AG20443 (cell line): ENCODE measurements around the gene TEX52.
A peak's percentile ranks its signal among the peaks of the same experiment; 100 is the strongest.
"Not testable (repeated sequence)": the region's sequence is repeated elsewhere in the genome, so short reads cannot be mapped to it uniquely, and the experiment has no call there.

Experiments used
- DNase-seq: peaks from one replicate; pipeline ENCODE4 v3.0.0; 2012; ENCODE audit warnings: low spot score, mixed read lengths

Gene TEX52

DNA sequence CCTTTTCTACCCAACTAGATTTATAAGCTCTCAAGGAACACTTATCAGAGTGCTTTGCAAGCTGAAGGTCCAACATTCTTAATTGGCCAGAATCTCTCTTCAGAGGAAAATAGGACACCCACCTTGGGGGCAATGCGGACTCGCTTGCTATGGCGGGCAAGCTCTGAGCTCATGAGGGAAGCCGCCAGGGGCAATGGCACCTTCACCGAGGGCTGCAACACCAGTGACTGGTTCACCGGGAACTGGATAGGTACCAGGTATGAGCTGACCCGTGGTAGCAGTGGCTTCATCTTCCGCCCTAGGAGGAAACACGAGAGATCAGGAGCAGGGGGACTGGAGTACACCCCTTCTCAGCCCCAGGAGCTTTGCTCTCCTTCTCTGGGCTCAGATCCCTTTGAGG lies 7.4 kb upstream of the TEX52 start:
- DNase-seq = no peak

DNA sequence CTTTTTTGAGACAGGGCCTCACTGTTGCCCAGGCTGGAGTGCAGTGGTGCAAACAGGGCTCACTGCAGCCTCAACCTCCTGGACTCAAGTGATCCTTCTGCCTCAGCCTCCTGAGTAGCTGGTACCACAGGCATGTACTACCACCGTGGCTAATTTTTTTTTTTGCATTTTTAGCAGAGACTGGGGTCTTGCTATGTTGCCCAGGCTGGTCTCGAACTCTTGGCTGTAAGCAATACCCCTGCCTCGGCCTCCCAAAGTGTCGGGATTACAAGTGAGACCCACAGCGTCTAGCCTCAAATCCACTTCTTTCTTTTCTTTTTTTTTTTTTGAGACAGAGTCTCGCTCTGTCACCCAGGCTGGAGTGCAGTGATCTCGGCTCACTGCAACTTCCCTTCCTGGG lies 6.6 kb upstream of the TEX52 start:
- not testable (repeated sequence) for DNase-seq

DNA sequence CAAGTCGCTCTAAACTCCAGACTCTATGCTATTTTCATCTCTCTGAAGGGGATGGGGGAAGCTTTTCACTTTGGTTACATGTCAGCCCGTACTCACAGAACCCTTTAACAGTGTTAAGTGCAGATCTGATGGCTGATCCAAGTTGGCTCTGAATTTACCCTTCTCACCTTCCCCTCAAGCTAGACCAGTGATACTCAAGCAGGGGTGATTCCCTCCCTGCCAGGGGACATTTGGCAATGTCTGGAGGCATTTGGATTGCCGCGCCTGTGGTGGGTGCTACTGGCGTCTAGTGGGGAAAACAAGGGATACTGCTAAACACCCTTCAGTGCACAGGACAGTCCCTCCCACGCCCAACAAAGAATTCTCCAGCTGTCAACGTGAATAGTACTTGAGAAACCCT lies 6.0 kb upstream of the TEX52 start:
- DNase-seq = no peak

DNA sequence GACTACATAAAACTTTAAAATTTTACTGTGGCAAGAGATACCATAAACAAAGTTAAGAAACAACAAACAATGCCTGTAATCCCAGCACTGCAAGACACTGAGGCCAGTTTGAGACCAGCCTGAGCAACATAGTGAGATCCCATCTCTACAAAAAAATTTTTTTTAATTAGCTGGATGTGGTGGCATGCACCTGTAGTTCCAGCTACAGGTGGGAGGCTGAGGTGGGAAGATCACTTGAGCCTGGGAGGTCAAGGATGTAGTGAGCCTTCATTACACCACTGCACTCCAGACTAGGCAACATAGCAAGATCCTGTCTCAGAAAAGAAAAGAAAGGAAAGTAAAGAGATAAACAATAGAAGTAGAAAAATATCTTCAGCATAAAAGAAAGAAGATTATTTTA lies 3.3 kb upstream of the TEX52 start:
- no peak for DNase-seq

DNA sequence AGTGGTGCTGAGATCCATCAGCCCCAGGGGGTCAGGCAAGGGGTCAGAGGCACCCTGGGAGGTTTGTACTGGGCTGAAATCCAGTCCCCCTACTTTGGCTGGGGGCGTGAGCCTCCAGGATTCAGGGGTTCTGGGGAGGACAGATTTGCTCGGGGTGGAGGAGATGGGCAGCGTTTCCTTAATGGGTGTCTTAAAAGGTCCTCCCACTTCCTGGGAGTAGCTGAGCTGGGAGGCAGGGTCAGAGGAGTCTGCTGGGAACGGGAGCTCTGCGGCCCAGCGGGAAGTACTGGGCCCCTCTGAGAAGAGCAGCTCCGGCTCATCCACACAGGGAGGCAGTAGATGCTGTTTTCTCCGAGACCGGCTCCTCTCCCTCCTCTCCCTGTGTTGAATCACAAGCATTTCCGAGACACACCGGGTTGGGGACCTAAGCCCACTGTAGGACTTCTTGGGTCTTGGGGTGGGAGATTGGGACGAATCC lies 2.1 kb upstream of the TEX52 start:
- no peak for DNase-seq

DNA sequence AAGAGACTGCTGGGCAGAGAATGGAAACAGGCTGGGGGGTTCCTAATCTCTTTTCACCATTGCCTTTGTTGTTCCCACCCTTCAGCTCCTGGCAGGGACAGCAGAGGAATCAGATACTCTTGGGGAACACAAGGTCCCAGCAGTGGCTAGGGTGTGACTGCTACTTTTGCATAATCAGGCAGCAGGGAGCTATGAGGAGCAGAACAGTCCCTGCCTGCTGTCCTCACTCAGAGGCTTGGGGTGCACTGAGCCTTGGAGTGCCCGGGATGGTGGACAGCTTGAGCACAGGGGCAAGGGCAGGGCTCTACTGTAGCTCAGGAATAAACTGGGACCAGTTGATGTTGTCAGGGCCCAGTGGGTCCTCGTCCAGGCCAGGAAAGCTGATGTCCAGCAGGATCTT lies 1.5 kb upstream of the TEX52 start:
- DNase-seq = no peak

DNA sequence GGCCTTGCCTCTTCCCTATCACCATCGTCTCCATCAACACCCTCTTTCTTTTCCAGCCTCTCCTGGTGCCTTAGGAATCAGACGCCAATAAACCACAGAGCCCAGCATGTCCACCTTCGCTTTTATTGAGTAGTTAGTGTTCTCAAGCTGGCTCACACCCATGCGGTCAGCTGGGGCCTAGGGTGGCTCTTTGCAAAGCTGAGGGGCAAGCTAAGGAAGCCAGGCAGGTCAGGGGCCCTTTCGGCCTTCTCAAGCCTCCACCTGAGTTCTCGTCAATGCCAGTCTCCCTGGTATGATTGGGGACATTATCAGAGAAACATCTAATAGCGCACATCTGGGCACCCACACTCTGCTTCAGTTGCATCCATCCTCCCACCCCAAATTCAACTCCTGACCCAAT lies 737 bp upstream of the TEX52 start:
- no peak for DNase-seq

DNA sequence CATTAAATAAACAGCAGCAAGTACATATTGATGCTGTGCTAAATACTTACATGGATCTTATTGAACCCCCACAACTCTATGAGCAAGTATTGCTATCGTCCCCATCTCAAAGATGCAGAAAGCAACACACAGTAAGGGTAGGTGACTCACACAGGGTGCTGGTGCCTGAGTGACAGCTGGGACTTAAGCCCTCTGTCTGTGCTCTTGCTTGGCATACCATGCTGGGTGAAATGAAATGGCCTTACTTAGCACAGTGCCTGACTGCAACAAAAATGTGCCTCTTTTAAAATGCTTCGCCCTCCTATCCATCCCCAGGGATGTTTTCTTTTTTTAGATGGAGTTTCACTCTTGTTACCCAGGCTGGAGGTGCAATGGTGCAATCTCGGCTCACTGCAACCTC lies 788 bp downstream of the TEX52 start:
- DNase-seq = no peak

DNA sequence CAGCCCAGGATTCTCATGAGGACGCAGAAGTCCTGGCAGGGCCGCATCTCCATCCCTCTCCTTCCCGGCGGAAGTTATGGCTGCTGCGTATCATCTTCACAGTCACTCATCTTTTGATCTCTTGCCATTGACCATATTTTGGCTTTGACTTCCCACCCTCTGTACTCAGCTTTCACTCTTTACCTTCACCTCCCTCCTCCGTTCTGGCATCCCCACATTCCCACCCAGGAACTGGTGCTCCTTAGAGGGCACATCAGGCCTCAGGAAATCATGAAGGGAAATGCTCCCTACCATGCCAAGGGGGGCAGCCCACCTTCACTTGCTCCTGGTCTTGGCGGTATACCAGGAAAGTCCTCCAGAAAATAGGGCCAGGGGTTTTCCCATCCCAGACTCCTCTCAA lies 1.3 kb downstream of the TEX52 start:
- DNase-seq = no peak

DNA sequence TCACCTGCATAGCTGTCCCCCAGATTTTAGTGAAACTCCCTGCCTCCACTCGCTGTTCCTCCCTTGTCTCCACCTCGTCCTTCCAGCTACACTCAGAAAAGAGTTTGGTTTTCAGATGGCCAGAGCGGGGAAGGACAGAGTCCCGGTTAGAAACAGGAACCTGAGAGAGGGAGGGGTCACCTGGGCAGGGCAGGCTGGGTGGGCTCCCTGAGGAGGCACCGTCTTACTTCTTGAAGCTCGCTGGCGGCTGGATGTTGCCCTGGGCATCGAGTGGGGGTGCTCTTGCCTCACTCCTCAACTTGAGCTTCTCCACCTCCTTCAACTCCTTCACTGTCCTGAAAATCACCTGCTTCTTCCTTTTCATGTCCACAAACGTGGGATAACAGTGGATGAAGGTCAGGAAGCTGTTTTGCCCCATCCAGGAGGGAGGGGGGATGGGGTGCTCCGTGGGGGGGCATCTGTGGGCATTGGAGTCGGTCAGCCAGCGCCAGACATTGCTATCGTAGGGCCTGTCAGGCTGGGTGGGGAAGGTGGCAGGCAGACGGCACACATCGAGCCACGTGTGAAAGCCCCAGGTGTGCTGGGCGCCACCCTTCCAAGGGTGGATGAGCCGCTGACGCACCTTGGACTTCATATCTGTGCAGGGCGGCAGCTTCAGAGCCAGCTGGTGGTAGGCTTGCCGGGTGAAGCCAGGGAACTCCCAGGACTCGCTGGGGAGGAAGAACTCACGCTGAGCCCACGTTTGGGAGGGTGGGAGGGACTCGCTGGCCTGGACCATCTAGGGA lies 2.0 kb downstream of the TEX52 start:
- DNase-seq = no peak

DNA sequence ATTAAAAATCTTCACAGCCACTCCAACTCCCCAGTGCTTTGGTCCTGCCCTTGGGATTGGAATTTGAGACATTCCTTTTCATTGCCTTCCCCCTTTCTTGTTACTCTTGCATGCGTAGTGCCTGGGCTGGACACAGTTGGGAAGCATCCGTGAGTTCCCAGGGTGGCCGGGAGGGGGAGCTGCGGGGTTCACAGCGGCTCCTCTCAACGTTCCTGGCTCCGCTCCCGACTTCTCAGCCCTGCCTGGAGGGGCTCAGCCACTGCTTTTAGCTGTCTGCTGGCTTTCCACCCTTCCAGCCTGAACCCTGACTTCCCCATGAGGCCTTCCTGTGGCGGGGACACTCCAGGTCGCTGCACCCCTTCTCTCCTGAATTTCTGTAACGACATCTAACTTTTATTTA lies 3.2 kb downstream of the TEX52 start:
- peak; percentile 97 for DNase-seq

DNA sequence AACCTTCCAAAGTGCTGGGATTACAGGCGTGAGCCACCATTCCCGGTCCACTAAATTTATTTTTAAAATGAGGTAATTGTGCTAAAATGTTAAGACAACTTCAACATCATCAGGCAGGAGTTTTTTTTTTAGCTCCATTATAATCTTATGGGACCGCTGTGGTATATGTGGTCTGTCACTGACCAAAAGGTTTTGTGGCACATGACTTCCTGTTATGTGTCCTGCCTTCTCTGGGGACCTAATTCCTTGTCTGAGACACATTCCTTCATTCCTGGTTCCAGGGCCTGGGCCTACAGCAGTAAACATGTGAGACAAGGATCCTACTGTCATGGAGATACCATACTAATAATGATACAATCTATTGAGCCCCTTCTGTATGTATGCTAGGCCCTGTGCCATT lies 4.9 kb downstream of the TEX52 start:
- DNase-seq = no peak

DNA sequence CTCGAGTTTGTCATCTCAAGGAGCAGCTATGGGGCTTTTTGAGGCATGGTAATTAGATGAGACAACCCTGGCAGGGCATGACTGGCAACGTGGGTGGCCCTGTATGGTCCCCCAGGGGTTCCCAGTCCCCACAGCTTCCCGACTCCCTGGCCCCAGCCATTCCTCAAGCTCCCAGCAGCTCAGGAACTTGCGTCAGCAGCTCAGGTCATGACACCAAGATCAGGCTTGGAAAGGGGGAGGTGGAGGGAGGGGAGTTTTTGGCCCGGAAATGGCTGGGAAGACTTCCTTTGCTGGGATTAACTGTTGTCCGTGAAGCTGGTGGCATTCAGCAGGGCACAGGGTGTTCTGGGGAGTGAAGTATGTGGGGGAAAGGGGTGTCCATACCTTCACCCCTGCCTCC lies 11.6 kb downstream of the TEX52 start:
- peak; percentile 42 for DNase-seq

DNA sequence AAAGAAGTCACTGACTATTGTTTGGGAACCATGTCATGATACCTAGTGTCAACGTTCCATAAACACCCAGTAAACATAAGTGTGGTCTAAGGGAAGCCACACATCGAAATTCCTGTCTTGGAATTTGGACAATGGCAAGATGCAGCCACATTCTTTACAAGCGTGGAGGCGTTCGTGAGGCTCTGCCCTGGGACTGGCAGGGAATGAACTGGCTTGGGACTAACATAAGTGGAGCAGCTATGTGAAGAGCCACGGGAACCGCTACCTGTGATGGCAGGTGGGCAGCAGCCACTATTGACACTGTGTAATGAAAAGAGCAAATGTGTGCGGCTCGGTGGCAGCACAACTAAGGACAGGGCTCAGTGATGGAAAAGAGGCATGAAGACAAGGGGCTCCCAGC lies 12.1 kb downstream of the TEX52 start:
- no peak for DNase-seq

DNA sequence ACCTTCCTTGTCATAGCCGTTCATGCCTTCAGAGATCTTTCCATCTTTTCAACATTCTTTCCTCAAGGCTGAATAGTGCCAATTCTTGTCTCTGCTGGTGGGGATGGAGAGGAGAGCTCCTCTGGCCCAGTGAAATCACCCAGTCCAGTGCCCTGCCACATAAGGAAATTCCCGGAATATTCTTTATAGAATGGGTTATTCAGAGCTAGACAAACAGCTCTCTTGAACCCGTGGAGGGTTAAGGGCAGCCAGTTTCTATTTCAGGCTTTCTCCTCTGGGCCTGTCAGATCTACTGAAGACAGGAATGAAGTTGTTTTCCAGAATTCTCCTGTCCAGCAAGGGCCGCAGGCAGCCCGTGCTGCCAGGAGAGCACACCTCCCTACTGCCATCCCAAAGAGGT lies 13.9 kb downstream of the TEX52 start:
- DNase-seq = no peak

DNA sequence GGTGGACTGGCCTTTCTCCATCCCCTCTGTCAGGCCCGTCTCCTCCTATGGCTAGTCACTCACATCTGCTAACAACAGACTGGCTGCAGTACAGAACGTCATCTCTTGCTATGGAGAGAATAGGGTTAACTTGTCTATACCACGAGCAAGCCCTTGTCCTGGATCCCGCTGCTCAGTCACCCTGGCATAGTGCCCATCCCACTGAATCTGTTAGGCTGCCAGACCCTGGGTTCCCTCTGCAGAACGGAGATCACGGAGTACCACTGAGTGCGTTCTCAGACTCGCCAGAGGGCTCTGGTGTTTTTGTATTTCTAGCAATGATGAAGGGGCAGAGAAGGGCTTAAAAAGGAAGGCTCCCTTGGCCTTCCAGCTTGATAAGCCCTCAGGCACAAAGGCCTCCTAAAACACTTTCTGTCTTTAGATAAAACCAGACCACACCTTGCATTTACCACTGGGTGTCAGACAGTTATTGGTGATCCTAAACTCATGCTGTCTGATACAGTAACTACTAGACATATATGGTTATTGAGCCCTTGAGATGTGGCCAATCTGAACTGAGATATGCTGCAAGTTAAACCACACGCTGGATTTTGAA lies 15.7 kb downstream of the TEX52 start:
- no peak for DNase-seq

DNA sequence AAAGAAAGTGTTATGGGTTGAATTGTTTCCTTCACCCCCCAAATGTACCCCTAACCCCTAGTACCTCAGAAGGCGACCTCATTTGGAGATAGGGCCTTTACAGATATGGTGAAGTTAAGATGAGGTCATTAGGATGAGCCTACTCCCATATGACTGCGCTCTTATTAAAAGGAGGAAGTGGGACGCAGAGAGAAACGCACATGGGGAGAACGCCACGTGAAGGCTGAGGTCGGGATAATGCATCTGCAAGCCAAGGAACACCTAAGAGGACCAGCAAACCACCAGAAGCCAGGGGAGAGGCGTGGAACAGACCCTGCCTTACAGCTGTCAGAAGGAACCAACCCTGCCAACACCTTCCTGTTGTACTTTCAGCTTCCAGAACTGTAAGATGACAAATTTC lies 20.3 kb downstream of the TEX52 start:
- DNase-seq = no peak

DNA sequence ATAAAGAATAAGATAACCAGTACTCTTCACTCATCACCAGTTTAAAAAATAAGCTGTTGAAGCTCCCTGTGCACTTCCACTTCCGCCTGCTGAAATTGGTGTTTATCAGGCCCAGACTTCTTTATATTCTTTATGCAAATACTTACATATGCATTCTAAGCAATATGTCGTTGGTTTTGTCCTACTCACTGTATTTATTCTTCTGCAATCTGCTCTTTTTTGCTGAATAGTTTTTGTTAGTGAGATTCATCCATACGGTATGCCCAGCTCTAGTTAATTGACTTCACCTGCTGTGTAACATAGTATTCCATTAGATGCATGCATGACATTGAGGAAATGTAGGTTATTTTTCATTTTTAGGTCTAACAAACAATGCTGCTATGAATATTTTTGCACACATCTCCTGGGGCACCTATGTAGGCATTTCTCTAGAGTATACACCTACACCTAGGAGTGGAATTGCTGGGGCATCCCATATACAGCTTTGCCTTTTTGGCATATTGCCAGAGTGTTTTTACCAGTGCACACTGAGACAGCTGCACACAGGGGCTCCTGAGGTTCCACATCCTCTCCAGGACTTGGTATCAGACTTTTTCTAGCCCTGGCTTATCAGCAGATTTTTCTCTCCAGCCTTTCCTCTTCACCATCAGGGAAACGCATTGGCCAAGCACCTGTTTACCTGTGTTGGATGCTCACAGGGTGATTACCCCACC lies 21.0 kb downstream of the TEX52 start:
- DNase-seq = no peak

DNA sequence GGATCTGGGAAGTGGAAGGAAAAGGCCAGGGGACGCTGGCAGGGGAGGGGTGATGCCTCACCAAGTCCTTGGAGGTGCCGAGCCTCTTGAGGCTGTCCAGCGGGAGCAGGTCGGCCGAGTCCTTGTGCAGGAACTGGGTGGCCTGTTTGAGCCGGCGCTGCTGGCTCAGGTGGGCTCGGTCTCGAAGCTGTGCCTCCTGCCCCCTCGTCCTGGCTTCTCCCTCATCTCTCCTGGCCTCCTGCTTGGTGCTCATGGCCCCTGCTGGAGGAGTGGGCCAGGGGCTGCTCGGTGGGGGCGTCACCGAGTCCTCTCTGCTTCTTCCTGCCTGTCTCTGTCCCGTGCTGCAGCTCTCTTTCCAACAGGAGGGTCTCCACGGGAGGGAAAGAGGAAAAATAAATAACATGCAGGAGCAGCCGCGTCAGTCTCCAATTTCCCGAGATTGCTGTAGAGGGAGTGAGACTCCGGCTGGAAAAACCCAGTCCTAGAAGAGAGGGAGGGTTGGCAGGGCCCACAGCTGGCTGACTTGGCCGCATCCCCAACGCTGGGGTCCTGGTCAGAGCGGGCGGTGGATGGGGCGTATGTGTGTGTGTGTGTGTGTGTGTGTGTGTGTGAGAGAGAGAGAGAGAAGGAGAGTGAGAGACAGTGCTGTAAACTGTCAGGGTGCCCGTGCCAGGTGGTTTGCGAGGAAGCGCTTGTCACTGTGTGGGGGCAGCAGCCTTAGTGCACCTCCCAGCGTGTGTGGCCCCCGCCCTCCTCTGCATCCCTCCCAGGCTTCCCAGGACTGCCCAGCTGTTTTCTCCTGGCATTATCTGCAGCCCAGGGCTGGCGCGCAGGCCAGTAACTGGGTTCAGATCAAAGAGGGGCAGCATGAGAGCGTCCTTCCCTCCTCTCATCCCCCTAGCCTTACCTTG lies 22.0 kb downstream of the TEX52 start, which contains the start of gene NRIP2:
NRIP2 (minus strand) TSS at position 455 of the 911 bp plus-strand sequence; CDS start at position 403, 52 bp downstream.
- DNase-seq = peak; percentile 67

DNA sequence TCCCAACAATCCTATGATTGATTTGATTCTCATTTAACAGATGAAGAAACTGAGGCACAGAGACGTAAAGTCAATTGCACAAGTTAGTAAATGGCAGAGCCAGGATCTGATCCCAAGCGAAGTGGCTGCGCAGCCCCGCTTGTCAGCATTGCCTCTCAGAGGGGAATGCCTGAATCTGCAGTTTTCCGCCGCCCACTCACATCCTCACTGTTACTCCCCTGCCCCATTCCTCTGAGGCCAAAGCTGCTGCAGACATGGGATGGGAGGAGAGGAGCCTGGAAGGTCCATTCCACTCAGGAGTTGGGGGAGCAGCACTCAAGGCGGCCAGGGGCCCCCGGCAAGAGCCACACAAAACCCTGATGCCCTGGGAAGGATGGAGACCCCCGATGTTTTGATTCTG lies 23.0 kb downstream of the TEX52 start:
- DNase-seq = no peak

DNA sequence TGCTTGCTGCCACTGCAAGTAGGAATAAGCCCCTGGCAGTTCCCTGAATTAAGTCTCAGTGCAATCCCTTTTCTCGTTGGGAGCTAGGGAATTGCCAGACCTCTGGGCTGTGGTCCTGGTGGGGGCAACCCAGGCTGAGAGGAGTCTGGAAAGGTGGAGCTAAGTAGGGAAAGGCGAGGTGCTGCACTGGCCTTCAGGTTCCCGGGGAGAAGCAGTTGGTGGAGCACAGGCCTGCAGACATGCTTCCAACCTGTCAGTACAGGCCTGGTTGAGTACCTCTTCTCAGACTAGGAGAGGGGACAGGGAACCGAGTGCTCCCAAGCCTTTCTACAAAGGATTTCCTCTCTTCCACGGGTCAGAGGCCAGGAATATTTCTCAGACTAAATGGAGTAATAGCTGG lies 23.5 kb downstream of the TEX52 start:
- DNase-seq = no peak

DNA sequence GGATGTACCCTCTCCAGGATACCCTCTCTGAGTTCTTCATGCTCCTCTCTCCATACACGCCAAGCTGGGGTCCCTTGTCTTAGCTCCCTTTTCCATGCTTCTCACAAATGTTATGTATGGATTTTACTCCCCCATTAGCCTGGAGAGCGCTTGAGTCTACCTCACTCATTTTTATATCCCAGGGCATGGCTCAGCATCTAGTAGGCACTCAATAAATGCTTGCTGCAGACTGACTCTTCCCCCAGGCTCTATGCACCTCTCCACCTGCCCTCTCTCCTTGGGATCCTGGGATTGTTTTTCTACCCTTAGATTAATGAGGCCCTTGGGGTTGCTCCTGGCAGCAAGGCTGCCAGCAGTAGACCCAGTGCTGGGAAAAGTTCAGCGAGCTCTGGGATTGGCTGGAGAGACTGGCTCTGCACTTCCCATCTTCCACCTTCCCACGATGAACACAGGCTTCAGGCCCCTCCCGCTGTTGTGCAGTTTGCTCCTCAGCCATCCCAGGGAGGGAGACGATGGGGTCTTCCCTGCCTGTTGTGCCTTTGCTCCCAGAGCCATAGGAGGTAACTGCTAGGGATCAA lies 24.2 kb downstream of the TEX52 start:
- no peak for DNase-seq
